ENCODE results near the gene KRTAP16-1.
"Not testable (repeated sequence)": the region's sequence is repeated elsewhere in the genome, so short reads cannot be mapped to it uniquely, and the experiment has no call there.

KRTAP16-1 gene

GRCh38 chr17:41302981-41303380 is 6.1 kb downstream of the KRTAP16-1 start:
- no peak for DNase-seq

GRCh38 chr17:41301916-41302901 is 6.9 kb downstream of the KRTAP16-1 start, which contains the start of gene KRTAP29-1:
KRTAP29-1 (minus strand) TSS chr17:41302851; CDS start chr17:41302851, 0 bp downstream.
- DNase-seq: peak in 1 of 56 donors; percentile 15

- DNase-seq: no peak
Observed at GRCh38 chr17:41301204-41301790, 7.8 kb downstream of the KRTAP16-1 start.

- no peak for DNase-seq
Observed at GRCh38 chr17:41298458-41299135, 10.5 kb downstream of the KRTAP16-1 start.

- no peak for DNase-seq
Observed at GRCh38 chr17:41296846-41297245, 12.3 kb downstream of the KRTAP16-1 start.

GRCh38 chr17:41294016-41294415 is 15.1 kb downstream of the KRTAP16-1 start:
- DNase-seq: no peak

GRCh38 chr17:41287050-41287449 is 22.1 kb downstream of the KRTAP16-1 start:
- no peak for DNase-seq

- DNase-seq: no peak
Observed at GRCh38 chr17:41284546-41284945, 24.6 kb downstream of the KRTAP16-1 start.

GRCh38 chr17:41284043-41284442 is 25.1 kb downstream of the KRTAP16-1 start:
- no peak for DNase-seq

- DNase-seq: no peak
Observed at GRCh38 chr17:41278176-41278955, 30.7 kb downstream of the KRTAP16-1 start.

GRCh38 chr17:41275648-41276190 is 33.4 kb downstream of the KRTAP16-1 start, which contains the start of gene KRTAP9-7:
KRTAP9-7 (plus strand) TSS chr17:41275698; CDS start chr17:41275698, 0 bp downstream.
- DNase-seq: not testable (repeated sequence)

- no peak for DNase-seq
Observed at GRCh38 chr17:41271858-41272257, 37.3 kb downstream of the KRTAP16-1 start.

GRCh38 chr17:41271323-41271722 is 37.8 kb downstream of the KRTAP16-1 start:
- DNase-seq: not testable (repeated sequence)

- no peak for DNase-seq
Observed at GRCh38 chr17:41267711-41268110, 41.4 kb downstream of the KRTAP16-1 start.

- no peak for DNase-seq
Observed at GRCh38 chr17:41265078-41265477, 44.0 kb downstream of the KRTAP16-1 start, which contains the start of gene KRTAP9-6. KRTAP9-6 (plus strand) TSS chr17:41265378; CDS start chr17:41265378, 0 bp downstream.

GRCh38 chr17:41264599-41264998 is 44.5 kb downstream of the KRTAP16-1 start:
- no peak for DNase-seq

- DNase-seq: no peak
Observed at GRCh38 chr17:41263212-41263611, 45.9 kb downstream of the KRTAP16-1 start.

- no peak for DNase-seq
Observed at GRCh38 chr17:41258406-41258805, 50.7 kb downstream of the KRTAP16-1 start.
